HEK293 (cell line): ENCODE measurements around the gene GTPBP3.

Experiments
- BCL11B ChIP-seq: fragments of 450-650 bp; formaldehyde crosslinking; IDR thresholded peaks from 2 replicates; pipeline ENCODE4 v1.5.1; 2016; ENCODE audit warnings: low read depth, missing biosample characterization, missing genetic modification characterization
- TF ChIP-seq, protein P1 (sequence below): fragments of 450-650 bp; formaldehyde crosslinking; IDR thresholded peaks from 2 replicates; pipeline ENCODE4 v1.5.1; 2016; ENCODE audit warnings: missing biosample characterization, missing genetic modification characterization

DNA sequence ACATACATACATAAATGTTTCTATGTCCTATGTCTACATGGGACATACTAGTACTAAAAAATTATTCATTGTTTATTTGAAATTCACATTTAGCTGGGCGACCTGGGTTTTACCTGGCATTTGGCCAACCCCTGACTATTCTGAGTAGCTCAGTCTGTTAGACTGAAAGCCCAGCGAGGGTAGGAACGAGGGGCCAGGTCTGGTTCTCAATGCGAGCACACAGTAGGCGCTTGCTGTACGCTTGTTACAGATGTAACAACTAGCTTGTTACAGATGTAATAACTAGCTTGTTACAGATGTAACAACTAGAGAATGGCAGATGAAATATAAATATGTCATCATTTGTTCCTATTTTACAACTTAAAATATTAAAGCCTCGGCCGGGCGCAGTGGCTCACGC is 1.8 kb upstream of the GTPBP3 start:
- TF ChIP-seq, protein P1, sequence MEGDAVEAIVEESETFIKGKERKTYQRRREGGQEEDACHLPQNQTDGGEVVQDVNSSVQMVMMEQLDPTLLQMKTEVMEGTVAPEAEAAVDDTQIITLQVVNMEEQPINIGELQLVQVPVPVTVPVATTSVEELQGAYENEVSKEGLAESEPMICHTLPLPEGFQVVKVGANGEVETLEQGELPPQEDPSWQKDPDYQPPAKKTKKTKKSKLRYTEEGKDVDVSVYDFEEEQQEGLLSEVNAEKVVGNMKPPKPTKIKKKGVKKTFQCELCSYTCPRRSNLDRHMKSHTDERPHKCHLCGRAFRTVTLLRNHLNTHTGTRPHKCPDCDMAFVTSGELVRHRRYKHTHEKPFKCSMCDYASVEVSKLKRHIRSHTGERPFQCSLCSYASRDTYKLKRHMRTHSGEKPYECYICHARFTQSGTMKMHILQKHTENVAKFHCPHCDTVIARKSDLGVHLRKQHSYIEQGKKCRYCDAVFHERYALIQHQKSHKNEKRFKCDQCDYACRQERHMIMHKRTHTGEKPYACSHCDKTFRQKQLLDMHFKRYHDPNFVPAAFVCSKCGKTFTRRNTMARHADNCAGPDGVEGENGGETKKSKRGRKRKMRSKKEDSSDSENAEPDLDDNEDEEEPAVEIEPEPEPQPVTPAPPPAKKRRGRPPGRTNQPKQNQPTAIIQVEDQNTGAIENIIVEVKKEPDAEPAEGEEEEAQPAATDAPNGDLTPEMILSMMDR (tag by site-specific recombination), result no peak
- no peak for TF ChIP-seq BCL11B (tag by site-specific recombination)
